Muscle of leg (tissue), 11 donors: ENCODE results near the gene MYH7. TPM values are rescaled to one million over a fixed set of nuclear protein-coding genes. Genes with fewer than 3 reads are reported as not detected.
A peak's percentile ranks its signal among the peaks of the same experiment; 100 is the strongest.

Experiments used
- DNase-seq: peaks from one replicate; pipeline ENCODE4 v3.0.0; 2013
- H3K27ac ChIP-seq: one replicate; pipeline ENCODE4 v1.5.1; 2013; ENCODE audit warnings: mild to moderate bottlenecking, low read length, control low read depth
- H3K27me3 ChIP-seq: one replicate; pipeline ENCODE4 v1.6.1; 2013; ENCODE audit warnings: low read length; ENCODE audit not compliant: control insufficient read depth, insufficient read depth
- H3K36me3 ChIP-seq: one replicate; pipeline ENCODE4 v1.6.1; 2013; ENCODE audit warnings: low read length; ENCODE audit not compliant: control insufficient read depth, insufficient read depth
- H3K4me1 ChIP-seq: one replicate; pipeline ENCODE4 v1.6.1; 2013; ENCODE audit warnings: low read length; ENCODE audit not compliant: control insufficient read depth, insufficient read depth
- H3K4me3 ChIP-seq: one replicate; pipeline ENCODE4 v1.5.1; 2013; ENCODE audit warnings: low read length, control low read depth
- H3K9me3 ChIP-seq: replicated peaks from 2 replicates; pipeline ENCODE4 v1.6.1; 2013; ENCODE audit warnings: low read depth, low read length; ENCODE audit not compliant: control insufficient read depth
- WGBS: methylation state at CpG from one replicate; pipeline ENCODE4 v1.1.5; 2013; ENCODE audit warnings: missing lambda C conversion rate; ENCODE audit not compliant: insufficient coverage; 5-methylcytosine and 5-hydroxymethylcytosine counted together
- polyA plus RNA-seq, 8 donors: library from polyadenylated mRNA; unstranded; fragments of 120-200 nt; gene quantifications; one replicate each; pipeline versions ENCODE4 v1.2.1 to v1.2.3, GENCODE V29; 2013; ENCODE audit warnings: inconsistent platforms in 1 of 8, low replicate concordance in 1 of 8; ENCODE audit not compliant: insufficient read length in 8 of 8, insufficient read depth in 1 of 8
- total RNA-seq: library from RNA; stranded (reverse); fragments of 120-200 nt; gene quantifications from one replicate; pipeline ENCODE4 v1.2.4, GENCODE V29; 2013

Gene MYH7
- total and polyA plus RNA-seq, 9 donors = 124 to 948 (median 558) TPM

DNA sequence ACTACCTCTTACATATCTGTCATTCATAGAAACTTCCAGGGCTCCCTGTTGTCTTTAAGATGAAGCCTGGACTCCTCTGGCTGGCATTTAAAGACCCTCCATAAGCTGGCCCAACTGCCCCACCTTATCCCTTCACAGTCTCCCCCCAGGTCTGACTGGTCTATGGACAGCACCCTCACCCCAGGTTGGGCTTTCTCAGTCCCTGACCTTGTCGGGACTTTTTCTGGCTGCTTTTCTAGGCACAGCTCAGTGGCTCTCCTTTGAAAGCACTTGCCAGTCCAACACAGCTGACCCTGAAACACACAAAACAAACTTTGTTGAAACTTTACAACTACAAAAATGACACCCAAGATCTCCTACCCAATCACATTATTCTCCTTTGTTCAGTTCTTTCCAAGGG is 13.9 kb upstream of the MYH7 start:
- H3K4me3 ChIP-seq = no peak overlapping the region
- H3K27me3 ChIP-seq = no peaks in the 10 kb centered on the region
- no peaks in the 10 kb centered on the region for H3K9me3 ChIP-seq
- no peak overlapping the region for H3K27ac ChIP-seq
- no peaks in the 10 kb centered on the region for H3K36me3 ChIP-seq
- WGBS = 75% methylated on average over 1 of the region's 1 CpG
- peaks cover 17% of the 10 kb centered on the region for H3K4me1 ChIP-seq
- DNase-seq = no peak

GRCh38 chr14:23447361-23448350 is 12.2 kb upstream of the MYH7 start:
- H3K36me3 ChIP-seq = no peaks in the 10 kb centered on the region
- no peak overlapping the region for H3K4me3 ChIP-seq
- H3K27ac ChIP-seq = no peak overlapping the region
- 33% methylated on average over 1 of the region's 7 CpGs for WGBS
- no peaks in the 10 kb centered on the region for H3K27me3 ChIP-seq
- no peak for DNase-seq
- peaks cover 31% of the 10 kb centered on the region for H3K4me1 ChIP-seq
- no peaks in the 10 kb centered on the region for H3K9me3 ChIP-seq

GRCh38 chr14:23446291-23446851 is 10.9 kb upstream of the MYH7 start:
- no peaks in the 10 kb centered on the region for H3K36me3 ChIP-seq
- DNase-seq = no peak
- H3K9me3 ChIP-seq = no peaks in the 10 kb centered on the region
- H3K4me1 ChIP-seq = peaks cover 43% of the 10 kb centered on the region
- H3K4me3 ChIP-seq = no peak overlapping the region
- 52% methylated on average over 2 of the region's 4 CpGs for WGBS
- peak overlapping the region; percentile 63 for H3K27ac ChIP-seq
- no peaks in the 10 kb centered on the region for H3K27me3 ChIP-seq

- Histone ChIP-seq H3K4me3 (no peak overlapping the region), H3K27me3 (no peaks in the 10 kb centered on the region), H3K9me3 (no peaks in the 10 kb centered on the region), H3K4me1 (peaks cover 49% of the 10 kb centered on the region), H3K36me3 (no peaks in the 10 kb centered on the region), H3K27ac (peak overlapping the region; percentile 63)
- WGBS = no CpG with 5 or more reads among the region's 4 CpGs
- no peak for DNase-seq
Measured at GRCh38 chr14:23445773-23446172, 10.3 kb upstream of the MYH7 start.

- Histone ChIP-seq H3K27ac (peak overlapping the region; percentile 76), H3K4me1 (peaks cover 62% of the 10 kb centered on the region)
- DNase-seq = peak; percentile 37
Measured at GRCh38 chr14:23444314-23444713, 8.9 kb upstream of the MYH7 start.

DNA sequence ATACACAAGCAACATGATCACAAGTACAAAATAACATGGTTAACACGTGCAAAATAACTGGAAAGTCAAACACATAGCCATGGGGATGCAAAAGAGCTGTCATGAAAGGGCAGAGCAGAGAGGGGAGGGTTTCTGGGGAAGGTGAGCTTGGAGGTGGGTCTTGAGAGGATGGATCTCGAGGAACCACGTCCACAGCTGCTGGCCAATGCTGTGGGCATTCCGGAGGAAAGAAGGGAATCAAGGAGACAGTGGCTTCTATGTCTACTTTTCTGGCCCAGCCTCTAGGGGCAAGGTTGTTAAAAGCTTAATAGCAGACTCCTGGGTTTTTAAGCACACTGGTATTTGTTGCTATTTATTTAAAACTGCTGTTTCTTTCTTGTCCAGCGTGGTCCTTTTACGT is 8.4 kb upstream of the MYH7 start:
- no peak overlapping the region for H3K4me3 ChIP-seq
- no peak for DNase-seq
- peaks cover 66% of the 10 kb centered on the region for H3K4me1 ChIP-seq

More at GRCh38 chr14:23444314-23444713, 8.9 kb upstream of the MYH7 start:
- Histone ChIP-seq H3K36me3 (no peaks in the 10 kb centered on the region), H3K27me3 (no peaks in the 10 kb centered on the region), H3K9me3 (no peaks in the 10 kb centered on the region), H3K4me3 (no peak overlapping the region)
- WGBS = no CpG with 5 or more reads among the region's 1 CpG

DNA sequence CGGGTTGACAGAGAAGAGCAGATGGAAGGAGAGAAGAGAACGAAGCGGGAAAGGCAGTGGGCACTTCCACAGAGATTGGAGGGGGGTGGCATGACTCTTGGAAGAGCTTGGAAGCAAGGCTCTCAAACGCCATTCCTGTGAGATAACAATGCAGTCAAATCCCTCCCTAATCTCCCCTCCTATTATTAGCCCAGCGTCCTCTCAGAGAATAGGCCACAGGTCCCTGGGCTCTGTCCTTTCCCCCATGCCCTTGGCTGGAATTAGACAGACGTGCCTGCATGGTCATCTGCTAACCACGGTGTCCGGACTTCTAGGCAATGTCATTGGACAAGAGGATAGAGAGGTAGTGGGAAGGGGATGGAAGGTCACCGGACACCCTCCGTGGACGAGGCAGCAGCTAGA is 8.0 kb upstream of the MYH7 start:
- peak overlapping the region; percentile 76 for H3K27ac ChIP-seq
- no peaks in the 10 kb centered on the region for H3K9me3 ChIP-seq
- peaks cover 71% of the 10 kb centered on the region for H3K4me1 ChIP-seq
- no peaks in the 10 kb centered on the region for H3K27me3 ChIP-seq
- no peaks in the 10 kb centered on the region for H3K36me3 ChIP-seq
- DNase-seq = peak; percentile 23
- no peak overlapping the region for H3K4me3 ChIP-seq
- WGBS = 72% methylated on average over 5 of the region's 11 CpGs

More for the DNA sequence above, 8.4 kb upstream of the MYH7 start:
- Histone ChIP-seq H3K36me3 (no peaks in the 10 kb centered on the region), H3K9me3 (no peaks in the 10 kb centered on the region), H3K27ac (peak overlapping the region; percentile 76), H3K27me3 (no peaks in the 10 kb centered on the region)
- WGBS = 64% methylated on average over 2 of the region's 6 CpGs

DNA sequence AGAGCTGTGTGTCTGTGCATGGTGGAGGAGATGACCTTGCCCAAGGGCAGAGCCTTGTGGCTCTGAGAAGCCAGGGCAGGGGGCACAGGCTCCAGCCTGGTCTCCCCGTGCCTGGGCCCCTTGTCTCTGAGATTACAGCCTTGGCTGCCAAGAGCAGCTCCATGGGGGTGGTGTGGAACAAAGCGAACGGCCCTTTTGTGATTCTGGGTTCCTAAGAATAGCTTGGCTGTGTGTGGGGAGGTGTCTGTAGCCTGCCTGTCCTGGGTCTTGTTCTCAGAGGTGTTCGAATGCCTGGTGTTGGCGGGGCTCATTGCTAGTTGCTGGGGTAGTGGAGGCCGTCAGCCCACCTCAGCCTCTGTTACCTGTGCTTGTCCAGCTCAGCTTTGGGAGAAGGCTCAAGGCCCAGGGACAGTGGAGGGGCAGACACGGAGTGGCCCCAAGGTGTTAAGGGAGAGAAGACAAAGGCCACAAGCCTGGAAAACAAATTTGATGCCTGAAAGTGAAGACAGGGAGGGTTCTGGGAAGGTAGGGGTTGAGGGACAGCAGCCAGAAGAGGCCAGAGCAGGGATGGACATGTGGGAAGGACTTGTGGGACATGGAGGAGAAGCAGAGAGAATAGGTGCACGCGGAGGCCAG is 7.4 kb upstream of the MYH7 start:
- Histone ChIP-seq H3K9me3 (no peaks in the 10 kb centered on the region), H3K36me3 (no peaks in the 10 kb centered on the region), H3K4me3 (no peak overlapping the region), H3K4me1 (peaks cover 76% of the 10 kb centered on the region), H3K27me3 (no peaks in the 10 kb centered on the region), H3K27ac (peak overlapping the region; percentile 76)
- 70% methylated on average over 9 of the region's 9 CpGs for WGBS
- no peak for DNase-seq

GRCh38 chr14:23441076-23441475 is 5.6 kb upstream of the MYH7 start:
- H3K27ac ChIP-seq = peak overlapping the region; percentile 47

More at GRCh38 chr14:23441076-23441475, 5.6 kb upstream of the MYH7 start:
- Histone ChIP-seq H3K36me3 (no peaks in the 10 kb centered on the region), H3K27me3 (no peaks in the 10 kb centered on the region), H3K4me3 (no peak overlapping the region), H3K9me3 (no peaks in the 10 kb centered on the region), H3K4me1 (peaks cover 87% of the 10 kb centered on the region)
- WGBS = 17% methylated on average over 1 of the region's 1 CpG
- no peak for DNase-seq
